Adrenal gland (tissue), 12 donors: Measurements from ENCODE around the gene C19orf25. TPM values are rescaled to one million over a fixed set of nuclear protein-coding genes. Genes with fewer than 3 reads are reported as not detected.

ENCODE experiments used
- DNase-seq, 7 donors: peaks; one replicate each; pipeline ENCODE4 v3.0.0-alpha.2; 2019 to 2020
- H3K27ac ChIP-seq, 5 donors: fragments of 200-600 bp; sonication (generic) in 4 of 5; 1 replicate in 3 of 5; 2 replicates in 2 of 5; pipeline versions ENCODE4 v1.5.1 to v1.8.0; 2016 to 2020; ENCODE audit warnings: mild to moderate bottlenecking in 1 of 5
- H3K27me3 ChIP-seq: fragments of 200-600 bp; 2 replicates; pipeline ENCODE4 v1.8.0; 2021
- H3K36me3 ChIP-seq, 2 donors: fragments of 200-600 bp; replicated peaks in 1 of 2; 1 replicate in 1 of 2; 2 replicates in 1 of 2; pipeline versions ENCODE4 v1.5.1 to v1.8.0; 2018 to 2022
- H3K4me1 ChIP-seq, 2 donors: fragments of 200-600 bp; replicated peaks in 1 of 2; 1 replicate in 1 of 2; 2 replicates in 1 of 2; pipeline versions ENCODE4 v1.5.1 to v1.8.0; 2018 to 2021
- H3K4me3 ChIP-seq, 4 donors: fragments of 200-600 bp; sonication (generic) in 3 of 4; one replicate each; pipeline ENCODE4 v1.5.1; 2016 to 2018
- H3K9me3 ChIP-seq, 3 donors: fragments of 200-600 bp; sonication (generic) in 1 of 3; replicated peaks in 1 of 3; 1 replicate in 2 of 3; 2 replicates in 1 of 3; pipeline versions ENCODE4 v1.5.1 to v1.8.0; 2016 to 2021
- CTCF ChIP-seq, 6 experiments: fragments of 450-650 bp in 4 of 6; fragments of 200-600 bp in 2 of 6; sonication (generic) in 1 of 6; IDR thresholded peaks; 1 replicate in 5 of 6; 2 replicates in 1 of 6; pipeline versions ENCODE4 v1.5.1 to v1.8.0; 2016 to 2021; ENCODE audit warnings: antibody characterized with exemption in 6 of 6, mild to moderate bottlenecking in 2 of 6, moderate library complexity in 1 of 6
- POLR2A ChIP-seq, 2 donors: fragments of 450-650 bp; IDR thresholded peaks; one replicate each; pipeline ENCODE4 v1.6.1; 2017; ENCODE audit warnings: antibody characterized with exemption in 2 of 2, mild to moderate bottlenecking in 2 of 2, moderate library complexity in 1 of 2
- WGBS, 4 donors: extraction: QIAGEN DNeasy Blood & Tissue Kit in 2 of 4; methylation state at CpG; one replicate each; pipeline versions ENCODE4 v1.1.5 to v1.1.7; 2013 to 2017; 5-methylcytosine and 5-hydroxymethylcytosine counted together
- intact Hi-C, 2 donors: fragments of 100-400 bp; cut with DNase I; formaldehyde crosslinking; loops; one replicate each; pipeline versions ENCODE4 v1.14.1 to v1.15.0; 2022 to 2023
- polyA plus RNA-seq, 3 donors: library from polyadenylated mRNA; stranded (reverse); fragments of 200-250 nt in 2 of 3; fragments of 350-450 nt in 1 of 3; fragmentation: Illumina TruSeq in 1 of 3; extraction: RNeasy Lipid Tissue Mini Kit (QIAGEN cat#74804) in 1 of 3; gene quantifications; one replicate each; pipeline ENCODE4 v1.2.3, GENCODE V29; 2013 to 2014
- total RNA-seq, 9 donors: library from RNA; depleted of rRNA in 4 of 9; stranded (reverse); fragments of >200 nt in 4 of 9; fragments of 120-200 nt in 1 of 9; fragmentation: NEBNext Ultra II Directional in 1 of 9; extraction: Animal tissue kit (Norgen Biotek cat#: 25700) in 1 of 9; gene quantifications; one replicate each; pipeline versions ENCODE4 v1.1.0 to v1.2.4, GENCODE V29; 2013 to 2023
- donor health status: healthy with polysubstance abuse.
- donor health status: Bipolar disorder and iron deficiency.
- donor health status: DM: yes; HTN: yes; CAD: no.
- donor health status: DM: no; HTN: no; CAD: no.
- donor health status: DM: no; HTN: no; CAD: no.
- donor health status: DM: yes; HTN: yes; CAD: no.

C19orf25 gene
- total and polyA plus RNA-seq, 12 donors = 6.0 to 60.4 (median 34.7) TPM

- WGBS, 4 donors = 31 to 56% (median 33%) methylated on average over 14 to 40 of the region's 41 CpGs; no CpG with 5 or more reads in 1 of the 4 donors
- peaks cover 47% of the 10 kb centered on the region for H3K27me3 ChIP-seq
- H3K4me1 ChIP-seq = peaks cover 15 to 39% of the 10 kb centered on the region in 2 donors
- H3K27ac ChIP-seq = no peak overlapping the region
- no peaks in the 10 kb centered on the region for H3K36me3 ChIP-seq
- TF ChIP-seq POLR2A (IDR thresholded peaks at IDR 0.05) = no peak
- DNase-seq = peak in 1 of 7 donors; percentile 50
- no peak overlapping the region for H3K4me3 ChIP-seq
- intact Hi-C loops = no loop called here
- H3K9me3 ChIP-seq = no peaks in the 10 kb centered on the region
Measured at GRCh38 chr19:1466018-1466460, 13.0 kb downstream of the C19orf25 start.

GRCh38 chr19:1465191-1466016, 13.6 kb downstream of the C19orf25 start:
- no peak overlapping the region for H3K27ac ChIP-seq
- intact Hi-C loops = no loop called here
- H3K36me3 ChIP-seq = no peaks in the 10 kb centered on the region
- no peaks in the 10 kb centered on the region for H3K9me3 ChIP-seq
- no peak overlapping the region for H3K4me3 ChIP-seq
- TF ChIP-seq CTCF (IDR thresholded peaks at IDR 0.05) (peak in 5 of 6 experiments; percentile 19 to 48 (median 36)), POLR2A (IDR thresholded peaks at IDR 0.05) (no peak)
- WGBS, 4 donors = 36 to 62% (median 41%) methylated on average over 10 to 83 of the region's 83 CpGs
- peaks cover 41% of the 10 kb centered on the region for H3K27me3 ChIP-seq
- DNase-seq = peak in 4 of 7 donors; percentile 50 to 62 (median 56)
- H3K4me1 ChIP-seq = peaks cover 9 to 32% of the 10 kb centered on the region in 2 donors

- no peak overlapping the region for H3K4me3 ChIP-seq
- DNase-seq = no peak
- intact Hi-C loops = no loop called here
- TF ChIP-seq POLR2A (IDR thresholded peaks at IDR 0.05) (no peak), CTCF (IDR thresholded peaks at IDR 0.05) (no peak)
- WGBS, 4 donors = 91 to 93% (median 92%) methylated on average over 8 to 24 of the region's 24 CpGs
- peaks cover 5 to 11% of the 10 kb centered on the region in 2 donors for H3K4me1 ChIP-seq
- H3K36me3 ChIP-seq = no peaks in the 10 kb centered on the region
- H3K9me3 ChIP-seq = no peaks in the 10 kb centered on the region
- peaks cover 26% of the 10 kb centered on the region for H3K27me3 ChIP-seq
- H3K27ac ChIP-seq = no peak overlapping the region
Measured at GRCh38 chr19:1461862-1462261, 17.2 kb downstream of the C19orf25 start.

GRCh38 chr19:1460033-1460995, 18.7 kb downstream of the C19orf25 start:
- no peaks in the 10 kb centered on the region for H3K9me3 ChIP-seq
- no peak overlapping the region for H3K4me3 ChIP-seq
- 91 to 100% (median 91%) methylated on average over 2 to 36 of the region's 36 CpGs; no CpG with 5 or more reads in 1 of the 4 donors for WGBS, 4 donors
- peaks cover 0 to 4% of the 10 kb centered on the region in 2 donors for H3K4me1 ChIP-seq
- no peak for TF ChIP-seq POLR2A (IDR thresholded peaks at IDR 0.05)
- no peak for TF ChIP-seq CTCF (IDR thresholded peaks at IDR 0.05)
- H3K27ac ChIP-seq = no peak overlapping the region
- H3K27me3 ChIP-seq = peaks cover 26% of the 10 kb centered on the region
- H3K36me3 ChIP-seq = no peaks in the 10 kb centered on the region
- DNase-seq = no peak
- intact Hi-C loops = no loop called here
